HG03025 (cell line): Measurements from ENCODE around the gene PTPRJ.

Experiments
- ATAC-seq: cut with Tn5 transposase; IDR thresholded peaks from one replicate; pipeline ENCODE4 v1.9.1; 2021; ENCODE audit warnings: mild to moderate bottlenecking, moderate library complexity; ENCODE audit not compliant: unreplicated experiment, low FRiP score

The PTPRJ gene

GRCh38 chr11:47967577-47968525 is 12.5 kb upstream of the PTPRJ start:
- ATAC-seq: no peak

GRCh38 chr11:47969401-47969800 is 11.0 kb upstream of the PTPRJ start:
- ATAC-seq: no peak

GRCh38 chr11:47971501-47971900 is 8.9 kb upstream of the PTPRJ start:
- ATAC-seq: no peak

DNA sequence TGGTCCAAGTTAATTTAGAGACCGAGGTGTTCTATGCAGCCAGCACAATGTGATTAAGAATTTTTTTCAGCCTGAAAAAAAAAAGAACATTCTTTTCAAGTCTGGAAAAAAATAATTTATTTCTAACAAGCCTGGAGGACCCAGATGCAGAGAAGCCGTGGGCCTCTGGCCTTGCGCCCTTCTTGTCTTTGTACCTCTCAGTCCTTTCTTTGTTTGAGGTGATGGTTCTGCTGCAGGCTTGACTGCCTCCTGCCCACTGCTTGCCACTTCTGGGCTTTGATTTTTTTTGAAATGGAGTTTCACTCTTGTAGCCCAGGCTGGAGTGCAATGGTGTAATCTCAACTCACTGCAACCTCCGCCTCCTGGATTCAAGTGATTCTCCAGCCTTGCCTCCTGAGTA is 7.2 kb upstream of the PTPRJ start:
- ATAC-seq: no peak

DNA sequence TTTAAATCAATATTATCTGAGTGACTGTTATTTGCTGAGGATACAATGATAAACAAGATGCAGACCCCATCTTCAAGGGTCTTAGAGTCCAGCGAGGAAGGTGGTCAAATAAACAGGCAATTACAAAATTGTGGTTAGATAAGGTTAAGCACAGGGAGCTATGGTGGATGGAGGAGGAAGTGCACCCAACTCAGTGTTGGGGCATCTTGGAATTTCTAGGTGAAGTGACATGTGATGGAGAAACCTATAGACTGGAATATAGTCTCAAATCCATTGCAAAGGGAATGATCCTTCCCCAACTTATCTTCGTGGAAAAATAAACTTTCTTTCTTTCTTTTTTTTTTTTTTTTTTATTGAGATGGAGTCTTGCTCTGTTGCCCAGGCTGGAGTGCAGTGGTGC is 3.4 kb upstream of the PTPRJ start:
- no peak for ATAC-seq

- ATAC-seq: no peak
These were observed 2.7 kb upstream of the PTPRJ start for GRCh38 chr11:47977623-47978022.

- no peak for ATAC-seq
These were observed 826 bp upstream of the PTPRJ start for GRCh38 chr11:47979378-47980087.

DNA sequence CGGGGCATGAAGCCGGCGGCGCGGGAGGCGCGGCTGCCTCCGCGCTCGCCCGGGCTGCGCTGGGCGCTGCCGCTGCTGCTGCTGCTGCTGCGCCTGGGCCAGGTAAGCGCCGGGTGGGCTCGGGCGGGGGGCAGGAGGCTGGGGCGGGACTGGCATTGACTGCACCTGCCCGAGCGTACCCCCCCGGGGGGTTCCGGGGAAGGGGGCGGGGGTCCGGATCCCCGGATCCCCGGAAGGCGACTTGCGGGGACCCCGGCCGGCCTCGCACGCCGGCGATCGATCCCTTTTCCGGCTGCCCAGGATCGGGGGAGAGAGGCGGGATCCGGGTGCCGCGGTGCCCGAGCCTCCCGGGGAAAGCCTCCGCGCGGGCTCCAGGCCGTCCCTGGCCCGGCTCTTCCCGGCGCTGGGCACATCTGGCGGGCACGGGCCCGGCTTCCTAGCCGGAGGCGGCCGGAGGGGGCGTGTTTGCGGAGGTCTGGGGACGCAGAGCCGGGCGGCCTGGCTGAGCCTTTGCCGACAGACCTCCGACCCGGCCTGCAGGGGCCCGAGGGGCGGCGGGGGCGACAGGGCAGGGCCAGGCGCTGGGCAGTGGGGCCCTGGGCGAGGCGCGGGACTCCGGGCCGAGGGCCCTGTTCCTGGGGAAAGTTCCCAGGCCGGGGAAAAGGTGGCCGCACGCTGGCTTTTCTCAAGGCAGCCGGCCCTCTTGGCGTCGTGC is 705 bp downstream of the PTPRJ start:
- peak; percentile 55 for ATAC-seq

- no peak for ATAC-seq
These were observed 1.5 kb downstream of the PTPRJ start for GRCh38 chr11:47981667-47982404.

GRCh38 chr11:47982616-47983015 is 2.3 kb downstream of the PTPRJ start:
- no peak for ATAC-seq

GRCh38 chr11:47983464-47984397 is 3.4 kb downstream of the PTPRJ start:
- no peak for ATAC-seq

DNA sequence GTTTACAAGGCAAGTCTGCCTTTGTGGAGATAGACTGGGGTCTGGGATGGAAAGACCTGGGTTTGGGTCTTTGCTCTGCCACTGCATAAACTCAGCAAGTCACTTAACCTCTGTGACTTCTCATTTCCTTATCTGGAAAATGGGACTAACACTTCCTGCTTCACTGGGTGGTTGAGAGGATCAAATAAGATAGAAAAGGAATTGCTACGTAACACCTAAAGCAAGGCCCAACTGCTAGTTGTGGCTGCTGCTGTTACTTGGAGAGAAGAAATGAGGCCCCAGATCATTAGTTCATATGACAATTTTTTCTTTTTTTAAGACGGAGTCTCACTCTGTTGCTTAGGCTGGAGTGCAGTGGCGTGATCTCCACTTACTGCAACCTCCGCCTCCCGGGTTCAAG is 5.9 kb downstream of the PTPRJ start:
- no peak for ATAC-seq

DNA sequence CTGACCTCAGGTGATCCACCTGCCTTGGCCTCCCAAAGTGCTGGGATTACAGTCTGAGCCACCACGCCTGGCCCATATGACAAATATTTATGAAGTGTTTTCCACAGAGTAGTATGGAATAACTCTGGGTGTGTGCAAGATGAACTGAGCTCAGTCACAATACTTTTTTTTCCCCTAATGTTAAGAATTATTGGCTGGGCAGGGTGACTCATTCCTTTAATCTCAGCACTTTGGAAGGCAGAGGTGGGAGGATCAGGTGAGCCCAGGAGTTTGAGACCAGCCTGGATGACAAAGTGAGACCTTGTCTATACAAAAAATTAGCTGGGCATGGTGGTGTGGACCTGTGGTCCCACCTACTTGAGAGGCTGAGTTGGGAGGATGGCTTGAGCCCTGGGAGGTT is 6.4 kb downstream of the PTPRJ start:
- no peak for ATAC-seq

DNA sequence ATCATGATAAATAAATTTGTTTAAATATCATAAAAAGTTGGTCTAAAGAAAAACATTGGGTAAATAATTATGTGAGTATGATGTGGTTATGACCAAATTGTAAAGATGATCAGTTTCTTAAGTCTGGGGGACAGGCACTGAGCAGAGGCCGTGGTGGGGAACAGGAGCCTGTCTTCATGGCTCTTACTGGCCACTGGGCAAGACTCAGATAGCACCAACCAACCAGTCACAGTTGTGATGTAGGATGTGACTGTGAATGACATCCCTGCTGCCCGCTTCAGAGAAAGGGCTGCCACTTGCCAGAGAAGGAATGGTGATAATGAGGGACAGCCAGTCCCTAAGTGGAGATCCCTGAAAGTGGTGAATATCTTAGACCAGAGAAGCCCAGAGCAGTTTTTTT is 7.0 kb downstream of the PTPRJ start:
- no peak for ATAC-seq

- no peak for ATAC-seq
These were observed 7.4 kb downstream of the PTPRJ start for GRCh38 chr11:47987781-47988180.

DNA sequence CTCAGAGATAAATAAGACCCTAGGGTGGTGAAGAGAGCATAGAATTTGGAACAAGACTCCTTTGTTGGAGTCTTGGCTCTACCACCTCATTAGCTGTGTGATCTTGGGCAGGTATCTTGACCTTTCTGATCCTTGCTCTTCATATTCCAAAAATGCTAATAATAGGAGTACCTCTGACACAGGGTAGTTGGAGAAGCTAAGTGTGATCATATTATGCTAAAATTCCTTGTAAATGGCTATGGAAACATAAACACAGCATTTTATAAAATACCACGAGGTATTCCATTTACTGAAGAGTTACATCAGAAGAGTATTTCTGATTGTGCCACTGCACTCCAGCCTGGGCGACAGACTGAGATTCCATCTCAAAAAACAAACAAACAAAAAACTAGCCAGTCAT is 9.4 kb downstream of the PTPRJ start:
- ATAC-seq: no peak

- ATAC-seq: no peak
These were observed 11.0 kb downstream of the PTPRJ start for GRCh38 chr11:47991266-47991830.

GRCh38 chr11:47991894-47992293 is 11.5 kb downstream of the PTPRJ start:
- no peak for ATAC-seq
